GM12801 (cell line): ENCODE results near the gene CFAP20DC.

Experiments used
- TF ChIP-seq, protein P1 (sequence below): IDR thresholded peaks from one replicate; pipeline ENCODE4 v1.5.1; 2011; ENCODE audit warnings: control low read depth; ENCODE audit not compliant: insufficient read length; ENCODE audit errors: extremely low read depth

Gene CFAP20DC

DNA sequence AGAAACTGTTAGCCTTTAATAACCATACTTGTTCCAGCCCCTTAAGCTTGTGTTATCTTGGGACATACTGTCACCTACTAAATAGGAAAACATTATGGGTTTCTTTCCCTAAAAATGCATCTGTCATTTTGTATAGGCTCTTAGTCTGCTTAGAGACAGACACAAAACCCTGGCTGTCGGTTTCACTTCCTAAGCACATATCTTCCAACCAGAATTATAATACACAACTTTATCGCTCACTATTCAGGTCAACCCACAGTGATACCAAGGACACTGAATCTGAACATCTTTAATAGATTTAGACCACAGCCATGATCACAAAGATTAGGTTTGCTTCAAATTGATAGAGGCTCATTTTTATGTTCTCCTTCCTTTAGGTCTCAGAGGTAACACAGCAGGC is 111.8 kb downstream of the CFAP20DC start:
- TF ChIP-seq, protein P1, sequence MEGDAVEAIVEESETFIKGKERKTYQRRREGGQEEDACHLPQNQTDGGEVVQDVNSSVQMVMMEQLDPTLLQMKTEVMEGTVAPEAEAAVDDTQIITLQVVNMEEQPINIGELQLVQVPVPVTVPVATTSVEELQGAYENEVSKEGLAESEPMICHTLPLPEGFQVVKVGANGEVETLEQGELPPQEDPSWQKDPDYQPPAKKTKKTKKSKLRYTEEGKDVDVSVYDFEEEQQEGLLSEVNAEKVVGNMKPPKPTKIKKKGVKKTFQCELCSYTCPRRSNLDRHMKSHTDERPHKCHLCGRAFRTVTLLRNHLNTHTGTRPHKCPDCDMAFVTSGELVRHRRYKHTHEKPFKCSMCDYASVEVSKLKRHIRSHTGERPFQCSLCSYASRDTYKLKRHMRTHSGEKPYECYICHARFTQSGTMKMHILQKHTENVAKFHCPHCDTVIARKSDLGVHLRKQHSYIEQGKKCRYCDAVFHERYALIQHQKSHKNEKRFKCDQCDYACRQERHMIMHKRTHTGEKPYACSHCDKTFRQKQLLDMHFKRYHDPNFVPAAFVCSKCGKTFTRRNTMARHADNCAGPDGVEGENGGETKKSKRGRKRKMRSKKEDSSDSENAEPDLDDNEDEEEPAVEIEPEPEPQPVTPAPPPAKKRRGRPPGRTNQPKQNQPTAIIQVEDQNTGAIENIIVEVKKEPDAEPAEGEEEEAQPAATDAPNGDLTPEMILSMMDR: no peak

DNA sequence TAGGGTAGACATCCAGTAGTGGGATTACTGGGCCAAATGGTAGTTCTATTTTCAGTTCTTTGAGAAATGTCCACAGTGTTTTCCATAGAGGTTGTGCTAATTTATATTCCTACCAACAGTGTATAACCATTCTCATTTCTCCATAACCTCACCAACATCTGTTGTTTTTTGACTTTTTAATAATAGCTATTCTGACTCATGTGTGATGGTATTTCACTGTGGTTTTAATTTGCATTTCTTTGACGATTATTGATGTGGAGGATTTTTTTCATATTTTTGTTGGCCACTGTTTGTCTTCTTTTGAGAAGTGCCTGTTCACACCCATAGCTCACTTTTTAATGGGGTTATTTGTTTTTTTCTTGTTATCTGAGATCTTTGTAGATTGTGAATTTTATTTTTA is 125.2 kb downstream of the CFAP20DC start:
- TF ChIP-seq, protein P1: no peak

DNA sequence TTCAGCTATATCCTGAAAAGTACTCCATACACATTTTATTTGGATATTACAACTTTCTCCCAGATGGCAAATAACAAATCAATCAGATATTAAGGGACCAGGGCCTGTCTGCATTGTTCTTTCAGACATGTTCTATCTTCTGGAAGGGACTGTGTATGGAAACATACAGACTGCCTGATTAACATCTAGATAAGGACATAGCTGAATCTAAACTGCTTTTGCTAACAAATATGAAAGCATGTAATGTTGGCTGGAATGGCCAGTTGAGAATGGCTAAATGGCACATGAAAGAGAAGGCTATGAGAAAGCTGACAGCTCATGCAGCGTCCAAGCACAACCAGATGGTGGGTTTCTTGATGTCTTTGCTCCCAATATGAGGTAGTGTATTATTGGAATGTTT is 149.4 kb downstream of the CFAP20DC start:
- TF ChIP-seq, protein P1: no peak

DNA sequence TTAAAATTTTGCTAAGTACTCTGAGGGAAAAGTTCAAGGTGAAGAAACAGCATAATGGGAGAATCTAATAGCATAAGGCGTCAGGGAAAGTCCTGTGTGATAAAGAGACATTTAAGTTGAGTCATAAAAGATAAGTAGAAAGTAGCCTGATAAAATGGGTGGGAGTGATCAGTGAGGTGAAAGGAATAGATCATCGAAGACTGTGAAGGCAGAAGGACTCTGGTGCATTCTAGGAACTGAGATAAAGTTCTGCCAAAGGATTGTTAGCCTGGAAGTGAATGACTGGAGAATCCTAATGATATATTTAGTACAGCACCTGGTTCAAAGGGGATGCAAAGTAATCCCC is 149.9 kb downstream of the CFAP20DC start:
- TF ChIP-seq, protein P1: no peak

DNA sequence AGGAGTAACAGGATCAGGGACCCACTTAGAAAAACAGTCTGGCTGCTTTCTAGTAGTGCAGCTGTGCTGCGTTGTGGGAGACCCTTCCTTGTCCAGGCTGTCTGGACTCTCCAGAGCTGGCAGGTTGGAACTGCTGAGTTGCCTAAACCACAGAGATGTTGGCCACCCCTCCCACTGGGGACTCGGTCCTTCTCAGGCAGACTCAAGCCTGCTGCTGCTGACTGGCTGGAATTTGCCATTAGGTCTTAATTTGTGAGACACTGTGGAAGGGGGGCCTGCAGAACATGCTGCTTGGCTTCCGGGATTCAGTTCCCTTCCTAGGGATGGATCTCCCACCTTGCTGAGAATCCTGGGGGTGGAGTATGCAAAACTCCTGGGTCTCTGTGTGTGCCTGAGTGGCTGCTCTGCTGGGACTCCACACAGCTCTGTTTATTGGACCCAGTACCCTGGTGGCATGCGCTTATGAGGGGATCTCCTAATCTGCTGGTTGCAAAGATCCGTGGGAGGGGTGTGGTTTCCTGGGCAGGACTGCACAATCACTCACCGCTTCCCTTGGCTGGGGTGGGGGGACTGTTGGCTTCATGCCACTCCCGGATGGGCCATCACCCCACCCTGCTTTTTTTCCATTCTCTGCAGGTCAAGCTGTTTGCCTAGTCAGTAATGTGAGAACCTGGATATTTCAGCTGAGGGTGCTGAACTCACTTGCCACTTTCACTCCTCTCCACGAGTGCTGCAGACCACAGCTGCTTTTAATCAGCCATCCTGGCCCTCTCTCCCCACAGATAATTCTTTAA is 150.5 kb downstream of the CFAP20DC start:
- TF ChIP-seq, protein P1: no peak

DNA sequence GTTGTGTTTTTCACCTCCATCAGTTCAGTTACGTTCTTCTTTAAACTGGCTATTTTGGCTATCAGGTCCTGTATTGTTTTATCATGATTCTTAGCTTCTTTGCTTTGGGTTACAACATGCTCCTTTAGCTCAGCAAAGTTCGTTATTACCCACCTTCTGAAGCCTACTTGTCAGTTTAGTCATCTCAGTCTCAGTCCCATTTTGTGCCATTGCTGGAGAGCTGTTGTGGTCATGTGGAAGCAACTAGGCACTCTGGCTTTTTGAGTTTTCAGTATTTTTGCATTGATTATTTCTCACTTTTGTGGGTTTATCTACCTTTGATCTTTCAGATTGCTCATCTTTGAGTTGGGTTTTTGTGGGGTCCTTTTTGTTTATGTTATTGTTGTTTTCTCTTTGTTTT is 151.3 kb downstream of the CFAP20DC start:
- TF ChIP-seq, protein P1: no peak

DNA sequence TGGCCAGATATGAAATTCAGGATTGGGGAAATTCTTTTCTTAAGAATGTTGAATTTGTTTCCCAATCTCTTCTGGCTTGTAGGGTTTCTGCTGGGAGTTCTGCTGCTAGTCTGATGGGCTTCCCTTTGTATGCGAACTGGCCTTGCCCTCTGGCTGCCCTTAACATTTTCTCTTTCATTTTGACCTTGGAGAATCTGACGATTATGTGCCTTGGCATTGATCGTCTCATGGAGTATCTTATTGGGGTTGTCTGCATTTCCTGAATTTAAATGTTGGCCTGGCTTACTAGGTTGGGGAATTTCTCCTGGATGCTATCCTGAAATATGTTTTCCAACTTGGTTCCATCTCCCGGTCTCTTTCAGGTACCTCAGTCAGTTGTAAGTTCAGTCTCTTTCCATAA is 152.2 kb downstream of the CFAP20DC start:
- TF ChIP-seq, protein P1: no peak

DNA sequence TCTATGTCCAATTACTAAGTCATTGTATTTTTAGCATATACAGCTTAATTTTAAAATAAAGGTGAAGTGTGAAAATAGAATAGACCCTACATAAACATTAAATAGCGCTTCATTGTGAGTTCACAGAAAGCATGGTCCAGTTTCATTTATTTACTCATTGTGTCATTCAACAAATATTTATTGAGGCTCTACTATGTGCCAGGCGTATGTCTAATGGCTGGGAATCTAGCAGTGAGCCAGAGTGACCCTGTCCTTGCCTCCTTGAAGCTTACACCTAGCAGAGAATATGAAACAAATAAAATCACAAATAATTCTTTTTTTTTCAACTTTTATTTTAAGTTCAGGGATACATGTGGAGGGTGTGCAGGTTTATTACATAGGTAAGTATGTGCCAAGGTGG is 161.7 kb downstream of the CFAP20DC start:
- TF ChIP-seq, protein P1: no peak
